Hindlimb muscle (tissue), 1 donor: ENCODE results near the gene SHOX. TPM values are rescaled to one million over a fixed set of nuclear protein-coding genes. Genes with fewer than 3 reads are reported as not detected.
A peak's percentile ranks its signal among the peaks of the same experiment; 100 is the strongest.
"Not testable (repeated sequence)": the region's sequence is repeated elsewhere in the genome, so short reads cannot be mapped to it uniquely, and the experiment has no call there.

Experiments used
- DNase-seq: peaks from one replicate; pipeline ENCODE4 v3.0.0-alpha.2; 2013
- polyA plus RNA-seq: library from polyadenylated mRNA; unstranded; fragments of 120-200 nt; gene quantifications from one replicate; pipeline ENCODE4 v1.2.1, GENCODE V29; 2013; ENCODE audit not compliant: insufficient read length

SHOX gene
- polyA plus RNA-seq, 1 donor, result 3.0 TPM

DNA sequence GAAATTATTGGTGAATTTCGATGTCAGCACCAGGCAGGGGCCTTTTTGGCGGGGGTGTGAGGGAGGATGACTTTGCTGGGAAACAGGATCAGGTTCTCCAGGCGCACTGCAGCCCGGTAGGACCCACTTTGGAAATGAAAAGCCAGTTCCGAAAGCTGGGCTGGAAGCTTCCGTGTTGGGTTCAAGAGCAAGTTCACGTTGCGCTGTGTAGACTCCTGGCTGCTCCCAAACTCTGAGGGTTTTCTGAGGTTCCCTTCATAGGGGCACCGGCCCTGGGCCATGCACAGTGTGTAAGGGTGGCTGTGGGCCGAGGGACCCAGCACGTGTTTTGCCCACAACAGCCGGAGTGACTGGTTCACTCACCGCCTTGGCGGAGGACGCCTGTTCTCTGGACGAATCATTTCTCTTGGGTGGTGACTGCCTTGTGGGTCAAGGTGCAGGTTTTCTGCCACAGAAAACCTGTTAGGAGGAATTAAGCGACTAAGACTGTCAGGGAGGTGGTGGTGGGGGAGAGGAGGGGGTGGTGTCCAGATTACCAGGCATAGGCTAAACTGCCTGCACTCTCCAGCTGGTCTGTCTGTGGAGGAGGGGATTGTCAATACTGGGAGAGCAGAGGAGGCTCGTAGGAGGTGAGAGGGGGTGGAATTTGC lies 8.0 kb downstream of the SHOX start:
- DNase-seq, result no peak

DNA sequence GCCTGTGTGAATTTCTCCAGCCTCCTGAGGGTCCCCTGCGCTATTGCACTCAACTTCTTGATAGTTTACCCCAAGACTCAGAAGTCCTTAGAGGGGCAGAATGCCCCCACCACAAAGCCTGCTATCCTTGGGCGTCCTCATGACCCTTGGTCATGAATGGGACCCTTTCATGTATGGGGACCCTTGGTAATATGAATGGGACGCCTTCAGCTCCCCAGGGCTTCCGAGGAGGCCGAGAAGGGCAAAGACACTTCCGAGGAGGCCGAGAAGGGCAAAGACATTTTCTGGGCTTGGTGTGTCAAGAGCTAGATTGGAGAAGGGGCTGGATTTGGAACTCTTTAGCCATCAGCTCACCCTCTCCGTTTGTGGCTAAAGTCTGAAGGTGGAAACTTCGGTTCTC lies 8.6 kb downstream of the SHOX start:
- DNase-seq, result no peak

DNA sequence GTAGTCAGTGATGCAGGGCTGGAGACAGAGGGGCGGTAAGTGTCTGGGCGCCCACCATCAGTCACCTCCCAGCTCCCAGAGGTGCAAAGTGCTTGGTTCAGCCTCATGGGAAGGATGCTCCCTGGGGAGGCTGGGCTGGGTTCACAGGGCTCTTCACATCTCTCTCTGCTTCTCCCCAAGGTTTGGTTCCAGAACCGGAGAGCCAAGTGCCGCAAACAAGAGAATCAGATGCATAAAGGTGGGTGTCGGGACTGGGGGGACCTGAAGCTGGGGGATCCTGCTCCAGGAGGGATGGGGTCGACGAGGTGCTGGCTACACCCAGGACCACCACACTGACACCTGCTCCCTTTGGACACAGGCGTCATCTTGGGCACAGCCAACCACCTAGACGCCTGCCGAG lies 10.1 kb downstream of the SHOX start:
- DNase-seq, result no peak

DNA sequence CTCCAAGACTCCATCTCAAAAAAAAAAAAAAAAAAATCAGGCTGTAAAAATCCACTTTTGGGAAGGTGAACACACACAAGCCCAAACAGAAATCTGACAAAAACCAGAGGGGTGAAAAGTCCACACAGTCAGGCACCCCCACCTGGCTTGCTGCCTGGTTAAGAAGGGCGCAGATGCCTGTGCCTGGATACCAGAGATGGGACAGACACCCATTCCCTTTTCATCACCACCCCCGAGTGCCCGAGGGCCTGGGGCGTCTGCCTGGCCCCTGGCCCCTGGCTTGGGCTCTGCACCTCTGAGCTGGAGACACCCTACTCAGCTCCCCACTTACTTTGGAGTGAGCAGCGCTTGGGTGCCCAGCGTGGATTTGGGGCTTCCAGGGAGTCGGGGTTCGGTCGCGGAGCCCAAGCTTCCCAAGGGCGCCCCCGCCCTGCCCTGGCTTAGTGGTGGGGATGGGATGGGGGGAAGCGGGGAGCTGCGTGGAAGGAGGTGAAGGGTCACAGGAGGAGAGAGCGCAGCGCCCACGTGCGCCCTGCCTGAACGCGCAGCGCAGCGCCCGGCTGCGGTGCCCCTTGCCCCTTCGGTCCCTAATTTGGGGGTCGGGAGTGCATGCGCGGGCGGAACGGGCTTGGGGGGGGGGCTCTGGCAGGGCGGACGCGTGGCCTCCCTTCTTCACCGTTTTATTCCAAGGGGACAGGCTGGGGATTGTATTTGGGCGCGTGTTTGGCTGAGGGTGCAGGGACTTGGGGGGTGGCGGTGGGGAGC lies 11.3 kb downstream of the SHOX start:
- DNase-seq, result no peak

DNA sequence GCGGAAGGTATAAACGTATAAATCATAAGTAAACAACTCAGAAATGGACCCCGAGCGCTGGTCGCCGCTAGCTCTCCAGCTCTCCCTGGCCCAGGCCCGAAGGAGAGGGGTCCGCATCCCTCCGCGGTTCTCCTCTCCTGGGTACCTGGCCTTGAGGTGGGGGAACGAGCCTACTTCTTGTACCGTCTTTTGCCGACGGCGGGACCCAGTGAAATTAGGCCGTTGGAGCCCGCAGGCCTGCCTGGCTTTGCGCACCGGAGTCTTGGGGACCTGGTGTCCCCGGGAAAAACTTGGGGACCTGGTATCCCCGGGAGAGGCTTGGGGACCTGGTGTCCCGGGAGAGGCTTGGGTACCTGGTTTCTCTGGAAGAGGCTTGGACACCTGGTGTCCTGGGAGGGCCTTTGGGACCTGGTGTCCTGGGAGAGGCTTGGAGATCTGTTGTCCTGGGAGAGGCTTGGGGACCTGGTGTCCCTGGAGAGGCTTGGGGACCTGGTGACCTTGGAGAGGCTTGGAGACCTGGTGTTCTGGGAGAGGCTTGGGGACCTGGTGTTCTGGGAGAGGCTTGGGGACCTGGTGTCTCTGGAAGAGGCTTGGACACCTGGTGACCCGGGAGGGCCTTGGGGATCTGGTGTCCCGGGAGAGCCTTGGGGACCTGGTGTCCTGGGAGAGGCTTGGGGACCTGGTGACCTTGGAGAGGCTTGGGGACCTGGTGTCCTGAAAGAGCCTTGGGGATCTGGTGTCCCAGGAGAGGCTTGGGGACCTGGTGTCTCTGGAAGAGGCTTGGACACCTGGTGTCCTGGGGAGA lies 12.0 kb downstream of the SHOX start:
- no peak for DNase-seq

DNA sequence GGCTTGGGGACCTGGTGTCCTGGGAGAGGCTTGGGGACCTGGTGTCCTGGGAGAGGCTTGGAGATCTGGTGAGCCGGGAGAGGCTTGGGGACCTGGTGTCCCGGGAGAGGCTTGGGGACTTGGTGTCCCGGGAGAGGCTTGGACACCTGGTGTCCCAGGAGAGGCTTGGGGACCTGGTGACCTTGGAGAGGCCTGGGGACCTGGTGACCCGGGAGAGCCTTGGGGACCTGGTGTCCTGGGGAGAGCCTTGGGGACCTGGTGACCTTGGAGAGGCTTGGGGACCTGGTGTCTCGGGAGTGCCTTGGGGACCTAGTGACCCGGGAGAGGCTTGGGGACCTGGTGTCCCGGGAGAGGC lies 12.6 kb downstream of the SHOX start:
- no peak for DNase-seq

DNA sequence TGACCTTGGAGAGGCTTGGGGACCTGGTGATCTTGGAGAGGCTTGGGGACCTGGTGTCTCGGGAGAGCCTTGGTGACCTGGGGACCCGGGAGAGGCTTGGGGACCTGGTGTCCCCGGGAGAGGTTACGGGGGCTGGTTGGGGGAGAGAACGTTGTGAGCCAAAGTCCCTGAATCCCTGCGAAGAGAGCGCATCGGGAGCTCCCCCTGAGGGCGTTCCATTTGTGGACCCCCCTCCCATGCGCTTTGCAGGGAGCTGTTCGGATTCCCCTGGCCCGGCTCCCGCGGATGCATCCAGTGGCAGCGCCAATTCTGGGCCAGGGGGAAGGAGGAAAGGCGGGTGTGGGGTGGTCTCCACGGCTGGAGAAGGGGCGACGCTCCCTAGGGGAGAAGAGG lies 13.3 kb downstream of the SHOX start:
- DNase-seq, result no peak

DNA sequence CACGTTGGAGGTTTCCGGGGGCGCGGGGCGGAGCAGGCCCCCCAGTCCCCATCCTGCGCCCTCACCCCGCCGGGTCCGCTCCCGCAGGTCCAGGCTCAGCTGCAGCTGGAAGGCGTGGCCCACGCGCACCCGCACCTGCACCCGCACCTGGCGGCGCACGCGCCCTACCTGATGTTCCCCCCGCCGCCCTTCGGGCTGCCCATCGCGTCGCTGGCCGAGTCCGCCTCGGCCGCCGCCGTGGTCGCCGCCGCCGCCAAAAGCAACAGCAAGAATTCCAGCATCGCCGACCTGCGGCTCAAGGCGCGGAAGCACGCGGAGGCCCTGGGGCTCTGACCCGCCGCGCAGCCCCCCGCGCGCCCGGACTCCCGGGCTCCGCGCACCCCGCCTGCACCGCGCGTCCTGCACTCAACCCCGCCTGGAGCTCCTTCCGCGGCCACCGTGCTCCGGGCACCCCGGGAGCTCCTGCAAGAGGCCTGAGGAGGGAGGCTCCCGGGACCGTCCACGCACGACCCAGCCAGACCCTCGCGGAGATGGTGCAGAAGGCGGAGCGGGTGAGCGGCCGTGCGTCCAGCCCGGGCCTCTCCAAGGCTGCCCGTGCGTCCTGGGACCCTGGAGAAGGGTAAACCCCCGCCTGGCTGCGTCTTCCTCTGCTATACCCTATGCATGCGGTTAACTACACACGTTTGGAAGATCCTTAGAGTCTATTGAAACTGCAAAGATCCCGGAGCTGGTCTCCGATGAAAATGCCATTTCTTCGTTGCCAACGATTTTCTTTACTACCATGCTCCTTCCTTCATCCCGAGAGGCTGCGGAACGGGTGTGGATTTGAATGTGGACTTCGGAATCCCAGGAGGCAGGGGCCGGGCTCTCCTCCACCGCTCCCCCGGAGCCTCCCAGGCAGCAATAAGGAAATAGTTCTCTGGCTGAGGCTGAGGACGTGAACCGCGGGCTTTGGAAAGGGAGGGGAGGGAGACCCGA lies 14.0 kb downstream of the SHOX start:
- no peak for DNase-seq

DNA sequence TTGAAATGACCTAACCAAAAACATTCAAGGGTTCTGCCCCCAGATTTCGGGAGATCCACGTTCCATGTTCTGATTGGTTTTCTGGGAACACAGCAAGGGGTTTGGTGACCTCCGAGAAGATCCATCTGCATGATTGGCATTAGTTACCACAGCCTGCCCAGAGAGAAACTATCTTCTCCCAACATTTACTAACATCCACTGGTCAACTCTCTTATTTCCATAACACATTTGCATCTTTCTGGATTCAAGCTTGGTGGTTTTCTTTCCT lies 15.6 kb downstream of the SHOX start:
- DNase-seq, result no peak

DNA sequence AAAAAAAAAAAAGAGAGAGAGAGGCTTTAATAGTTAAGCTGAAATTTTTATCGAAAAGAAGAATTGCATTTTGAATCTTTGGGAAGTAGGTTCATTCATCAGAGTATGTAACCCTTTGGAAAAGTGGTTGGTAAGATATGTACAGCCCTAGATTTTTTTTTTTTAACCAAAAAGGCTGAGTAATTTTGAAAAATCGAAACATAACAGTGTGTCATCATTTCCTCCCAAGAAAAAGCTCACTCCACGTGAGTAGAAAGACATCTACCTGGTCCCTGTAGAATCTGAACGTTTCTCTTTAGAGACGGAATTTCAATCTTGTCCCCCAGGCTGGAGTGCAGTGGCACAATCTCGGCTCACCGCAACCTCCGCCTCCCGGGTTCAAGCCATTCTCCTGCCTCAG lies 16.2 kb downstream of the SHOX start:
- no peak for DNase-seq

DNA sequence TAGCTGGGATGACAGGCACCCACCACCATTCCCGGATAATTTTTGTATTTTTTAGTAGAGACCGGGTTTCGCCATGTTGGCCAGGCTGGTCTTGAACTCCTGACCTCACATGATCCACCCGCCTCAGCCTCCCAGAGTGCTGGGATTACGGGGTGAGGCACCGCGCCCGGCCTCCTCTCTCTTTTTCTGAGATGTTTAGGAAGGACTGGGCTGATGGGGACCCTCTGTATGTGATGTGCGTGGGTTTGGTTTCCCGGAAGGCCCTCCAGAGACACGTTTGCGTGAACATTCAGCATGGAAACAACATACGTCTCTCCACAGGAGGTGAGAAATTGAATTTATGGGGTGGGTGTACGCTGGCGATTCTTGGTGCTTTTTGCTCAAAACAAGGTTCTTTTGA lies 18.6 kb downstream of the SHOX start:
- no peak for DNase-seq

DNA sequence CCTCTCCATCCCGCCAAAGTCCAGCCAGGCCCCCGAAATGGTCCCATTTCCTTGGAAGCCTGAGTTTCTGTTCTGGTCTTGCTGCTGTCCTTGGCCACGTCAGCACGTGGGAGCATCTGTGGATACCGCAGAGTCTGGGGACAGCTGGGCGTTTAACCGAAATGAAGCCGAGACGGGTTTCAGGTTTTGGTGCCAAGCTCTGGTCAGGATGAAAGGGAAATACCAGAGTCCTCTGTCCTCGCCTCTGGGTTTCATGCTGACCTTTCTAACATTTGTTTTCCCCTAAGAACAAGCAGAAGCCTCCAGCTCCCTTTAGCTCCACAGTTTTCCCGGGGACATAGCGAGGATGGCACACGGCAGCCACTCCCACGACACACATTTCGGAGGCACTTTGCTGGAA lies 19.7 kb downstream of the SHOX start:
- DNase-seq, result no peak

DNA sequence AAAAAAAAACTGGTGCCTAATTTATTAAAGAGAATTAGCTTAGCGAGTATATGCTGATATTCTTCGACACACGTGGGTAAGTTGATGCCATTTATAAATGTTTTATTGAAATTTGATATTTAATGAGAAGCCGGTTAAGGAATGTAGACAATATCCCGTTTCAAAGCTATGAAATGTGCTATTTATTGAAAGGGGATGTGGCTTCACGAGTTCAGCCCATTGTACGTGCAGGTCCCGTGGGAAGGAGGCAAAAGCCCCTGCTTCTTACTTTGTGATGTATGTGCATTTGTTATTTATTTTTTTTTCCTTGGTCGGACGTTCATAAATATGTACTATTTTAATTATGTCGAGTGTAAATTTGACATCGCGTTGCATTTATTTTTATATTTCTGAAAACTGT lies 20.2 kb downstream of the SHOX start:
- DNase-seq, result no peak

DNA sequence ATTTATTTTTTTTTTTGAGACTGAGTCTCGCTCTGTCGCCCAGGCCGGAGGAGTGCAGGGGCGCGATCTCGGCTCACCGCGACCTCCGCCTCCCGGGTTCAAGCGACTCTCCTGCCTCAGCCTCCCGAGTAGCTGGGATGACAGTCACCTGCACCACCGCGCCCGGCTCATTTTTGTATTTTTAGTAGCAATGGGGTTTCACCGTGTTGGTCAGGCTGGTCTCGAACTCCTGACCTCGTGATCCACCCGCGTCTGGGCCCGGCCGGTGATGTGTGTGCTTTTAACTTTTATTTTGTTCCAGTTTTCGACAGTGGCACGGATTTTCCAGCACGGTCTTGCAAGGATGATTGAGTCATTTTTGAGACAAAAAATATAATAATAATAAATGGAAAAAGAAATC lies 21.3 kb downstream of the SHOX start:
- not testable (repeated sequence) for DNase-seq

DNA sequence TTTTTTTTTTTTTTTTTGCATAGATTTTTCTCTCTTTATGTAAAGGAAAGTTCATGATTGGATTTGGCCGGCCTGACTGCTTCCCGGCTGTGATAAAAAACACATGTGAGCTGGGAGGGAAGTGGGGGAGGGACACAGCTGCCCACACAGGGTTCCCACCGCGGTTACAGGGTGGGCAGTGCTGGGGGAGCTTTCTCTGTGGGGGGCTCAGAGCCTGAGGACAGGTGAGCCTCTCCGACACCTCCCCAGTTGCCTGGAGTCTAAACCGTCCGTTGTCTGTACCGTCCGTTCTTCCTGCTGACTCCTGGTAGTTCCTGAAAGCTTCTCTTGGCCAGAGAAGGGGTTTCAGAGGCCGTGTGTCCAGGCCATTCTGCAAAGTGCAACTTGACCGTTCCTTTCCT lies 21.8 kb downstream of the SHOX start:
- peak; percentile 84 for DNase-seq

DNA sequence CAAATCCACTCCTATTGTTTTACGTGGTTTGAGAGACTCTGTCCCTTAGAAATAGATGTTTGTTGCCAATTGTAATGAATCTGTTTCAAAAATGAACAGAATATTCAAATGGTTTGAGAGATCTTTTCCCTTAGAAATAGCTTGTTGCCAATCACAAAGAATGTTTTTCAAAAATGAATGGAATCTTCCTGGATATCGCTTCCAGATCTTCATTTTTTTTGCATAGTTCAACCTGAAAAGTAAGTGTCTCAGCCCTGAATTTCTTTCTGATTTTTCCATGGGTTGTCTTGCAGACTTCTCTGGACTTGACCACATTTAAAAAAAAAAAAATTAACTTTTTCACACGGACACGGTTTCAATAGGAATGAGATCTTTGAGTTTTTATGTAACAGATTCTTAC lies 22.7 kb downstream of the SHOX start:
- no peak for DNase-seq

DNA sequence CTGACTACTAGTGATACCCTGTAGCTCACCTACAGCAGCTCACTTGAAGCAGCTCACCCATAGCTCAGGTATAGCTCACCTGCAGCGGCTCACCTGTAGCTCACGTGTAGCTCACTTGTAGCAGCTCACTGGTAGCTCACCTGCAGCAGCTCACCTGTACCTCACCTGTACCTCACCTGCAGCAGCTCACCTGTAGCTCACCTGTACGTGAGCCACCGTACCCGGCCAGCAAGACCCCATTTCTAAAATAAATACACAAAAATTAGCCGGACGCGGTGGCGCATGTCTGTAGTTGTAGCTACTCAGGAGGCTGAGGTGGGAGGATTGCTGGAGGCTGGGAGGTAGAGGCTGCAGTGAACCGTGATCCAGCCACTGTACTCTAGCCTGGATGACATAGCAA lies 30.6 kb downstream of the SHOX start:
- no peak for DNase-seq

DNA sequence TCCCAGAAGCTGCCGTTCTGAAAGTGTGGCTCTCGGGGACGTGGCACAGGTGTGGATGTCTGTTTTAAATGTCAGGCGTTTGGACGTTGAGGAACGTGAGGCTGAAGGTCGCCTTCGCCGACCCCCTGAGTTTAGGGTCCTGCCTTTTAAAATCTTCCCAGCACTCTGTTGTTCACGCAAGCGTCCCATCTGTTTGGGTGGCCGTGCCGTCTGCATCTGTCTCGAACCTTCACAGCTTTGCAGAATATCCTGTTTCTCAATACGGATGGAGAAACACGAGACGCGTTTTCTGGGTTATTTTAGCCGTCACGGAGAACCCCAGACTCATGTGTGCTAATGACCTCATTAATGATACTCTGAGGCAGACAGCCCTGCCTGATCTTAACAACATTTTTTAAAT lies 31.5 kb downstream of the SHOX start:
- DNase-seq, result no peak

DNA sequence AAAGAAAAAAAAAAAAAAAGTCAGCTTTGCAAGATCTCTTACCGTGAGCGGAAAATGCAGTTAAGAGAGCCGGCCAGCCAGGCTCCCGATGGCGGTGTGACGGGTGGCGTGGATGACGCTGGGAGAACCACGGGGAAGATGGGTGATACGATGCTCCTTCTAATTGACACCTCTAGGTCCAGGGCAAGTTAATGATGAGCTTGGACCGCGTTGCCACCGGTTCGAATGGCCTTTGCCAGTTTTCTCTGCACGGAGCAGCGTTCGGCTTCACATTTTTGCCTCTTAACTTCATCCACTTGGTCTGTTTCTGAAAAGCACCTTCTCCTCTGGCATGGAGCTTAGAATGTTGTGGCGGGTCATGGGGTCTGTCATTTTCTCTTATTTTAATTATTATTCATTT lies 33.2 kb downstream of the SHOX start:
- no peak for DNase-seq

DNA sequence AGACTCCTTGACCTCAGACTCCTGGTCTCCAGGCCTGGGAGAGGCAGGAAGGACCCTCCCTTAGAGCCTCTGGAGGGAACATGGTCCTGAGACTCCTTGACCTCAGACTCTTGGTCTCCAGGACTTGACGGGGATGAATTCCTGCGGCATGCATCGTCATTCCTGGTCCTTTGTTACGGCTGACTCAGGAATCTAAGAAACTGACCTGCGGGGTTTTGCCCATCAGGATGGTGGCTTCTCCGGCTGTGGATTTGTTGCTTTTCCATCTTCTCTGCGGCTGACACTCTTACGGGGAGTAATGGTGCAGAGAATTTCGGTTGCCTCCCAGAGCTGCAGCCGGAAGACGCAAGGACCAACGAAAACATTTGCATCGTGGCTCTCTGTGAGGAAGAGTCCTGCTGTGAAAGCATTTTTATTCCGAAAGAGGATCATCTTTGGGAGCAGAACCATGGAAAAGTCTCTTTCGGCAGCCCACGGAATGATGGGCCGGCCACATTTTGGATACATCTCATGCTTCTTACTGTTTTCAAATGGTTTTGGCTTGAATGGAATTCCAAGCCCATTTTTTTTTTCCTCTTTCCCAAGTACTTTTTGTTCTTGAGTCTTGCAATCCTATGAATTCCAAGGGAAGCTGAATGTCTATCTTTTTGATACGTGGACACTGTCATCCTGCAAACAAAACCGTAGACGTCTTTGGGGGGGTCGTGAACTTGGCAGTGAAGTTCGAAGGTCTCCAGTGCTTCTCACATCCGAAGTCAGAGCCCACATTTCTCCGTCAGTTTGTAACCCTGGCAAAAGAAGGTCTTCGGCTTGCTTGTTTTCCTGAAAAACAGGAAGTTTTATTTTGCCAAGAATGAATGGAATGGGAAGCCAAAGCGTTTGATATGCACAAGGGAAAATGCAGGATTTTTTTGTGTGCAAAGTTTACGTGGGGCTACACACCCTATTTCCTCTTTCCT lies 36.5 kb downstream of the SHOX start:
- peak; percentile 62 for DNase-seq

DNA sequence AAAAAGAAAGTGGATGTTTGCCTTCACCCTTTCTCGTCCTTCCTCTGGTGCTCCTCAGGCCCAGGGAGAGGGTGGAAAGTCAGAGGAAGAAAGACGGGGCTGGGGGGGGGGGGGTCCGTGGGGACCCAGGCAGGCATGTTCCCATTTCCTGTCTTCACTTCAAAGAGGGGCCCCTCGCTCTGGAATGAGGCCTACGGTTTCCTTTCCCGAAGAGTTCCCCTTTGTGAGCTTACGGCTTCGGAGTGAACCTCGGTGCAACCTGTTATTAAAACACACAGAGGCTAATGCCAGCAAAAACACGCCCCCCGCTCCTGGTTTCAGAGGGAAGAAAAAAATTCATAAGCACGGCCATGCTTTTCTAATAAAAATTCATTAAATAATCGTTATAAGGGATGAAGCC lies 40.1 kb downstream of the SHOX start:
- DNase-seq, result no peak

DNA sequence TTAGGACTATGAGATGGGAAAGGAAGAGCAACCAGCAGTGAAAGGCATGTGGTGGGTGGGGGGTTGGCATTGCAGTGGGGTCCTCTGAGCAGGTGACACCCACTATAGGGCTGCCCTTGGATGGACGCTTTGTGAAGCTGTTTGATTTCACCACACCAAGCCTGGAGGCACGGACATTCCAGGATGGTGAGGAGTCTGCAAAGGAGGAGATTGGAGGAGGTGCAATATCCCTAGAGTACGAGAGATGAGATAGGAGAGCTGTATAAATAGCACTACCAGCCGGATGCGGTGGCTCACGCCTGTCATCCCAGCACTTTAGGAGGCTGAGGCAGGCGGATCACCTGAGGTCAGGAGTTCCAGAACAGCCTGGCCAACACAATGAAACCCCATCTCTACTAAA lies 42.3 kb downstream of the SHOX start:
- DNase-seq, result no peak
